ENCODE data around the gene LARP1B. TPM values are rescaled to one million over a fixed set of nuclear protein-coding genes. Genes with fewer than 3 reads are reported as not detected.
A peak's percentile ranks its signal among the peaks of the same experiment; 100 is the strongest.

LARP1B gene
- total RNA-seq, 1 donor, result 27.9 TPM

DNA sequence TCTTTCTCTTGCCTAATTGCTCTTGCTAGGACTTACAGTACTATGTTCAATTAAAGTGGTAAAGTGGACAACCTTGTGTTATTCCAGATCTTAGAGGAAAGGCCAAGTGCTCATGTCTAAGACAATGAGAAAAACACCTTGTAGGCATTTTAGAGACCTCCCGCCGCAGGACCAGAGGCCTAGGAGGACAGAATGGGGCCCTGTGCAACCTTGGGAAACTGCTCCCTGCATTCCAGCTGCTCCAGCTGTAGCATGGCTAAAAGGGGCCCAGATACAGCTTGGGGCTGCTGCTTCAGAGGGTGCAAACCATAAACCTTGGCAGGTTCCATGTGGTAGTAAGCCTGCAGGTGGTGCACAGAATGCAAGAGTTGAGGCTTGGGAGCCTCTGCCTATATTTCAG is 125.5 kb downstream of the LARP1B start:
- Histone ChIP-seq H2AFZ (ENCODE audit: low read length) (no peak overlapping the region), H3K36me3 (ENCODE audit: insufficient read depth, low read length) (no peaks in the 10 kb centered on the region), H3K27me3 (ENCODE audit: insufficient read depth, low read length) (no peaks in the 10 kb centered on the region), H3K4me2 (ENCODE audit: insufficient read depth, low read length) (no peak overlapping the region), H4K20me1 (ENCODE audit: insufficient read depth, low read length) (no peaks in the 10 kb centered on the region), H3K9me3 (ENCODE audit: low read depth, low read length) (no peaks in the 10 kb centered on the region), H3K79me2 (ENCODE audit: insufficient read depth, low read length) (no peaks in the 10 kb centered on the region), H3K4me1 (ENCODE audit: insufficient read depth, low read length) (peaks cover 3% of the 10 kb centered on the region), H3K27ac (ENCODE audit: low read depth, low read length) (no peak overlapping the region), H3K4me3 (ENCODE audit: insufficient read depth, low read length) (no peak overlapping the region)
- TF ChIP-seq, protein P1, sequence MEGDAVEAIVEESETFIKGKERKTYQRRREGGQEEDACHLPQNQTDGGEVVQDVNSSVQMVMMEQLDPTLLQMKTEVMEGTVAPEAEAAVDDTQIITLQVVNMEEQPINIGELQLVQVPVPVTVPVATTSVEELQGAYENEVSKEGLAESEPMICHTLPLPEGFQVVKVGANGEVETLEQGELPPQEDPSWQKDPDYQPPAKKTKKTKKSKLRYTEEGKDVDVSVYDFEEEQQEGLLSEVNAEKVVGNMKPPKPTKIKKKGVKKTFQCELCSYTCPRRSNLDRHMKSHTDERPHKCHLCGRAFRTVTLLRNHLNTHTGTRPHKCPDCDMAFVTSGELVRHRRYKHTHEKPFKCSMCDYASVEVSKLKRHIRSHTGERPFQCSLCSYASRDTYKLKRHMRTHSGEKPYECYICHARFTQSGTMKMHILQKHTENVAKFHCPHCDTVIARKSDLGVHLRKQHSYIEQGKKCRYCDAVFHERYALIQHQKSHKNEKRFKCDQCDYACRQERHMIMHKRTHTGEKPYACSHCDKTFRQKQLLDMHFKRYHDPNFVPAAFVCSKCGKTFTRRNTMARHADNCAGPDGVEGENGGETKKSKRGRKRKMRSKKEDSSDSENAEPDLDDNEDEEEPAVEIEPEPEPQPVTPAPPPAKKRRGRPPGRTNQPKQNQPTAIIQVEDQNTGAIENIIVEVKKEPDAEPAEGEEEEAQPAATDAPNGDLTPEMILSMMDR (IDR thresholded peaks at IDR 0.05; ENCODE audit: extremely low read depth, low read depth, low read length), result no peak
- DNase-seq (ENCODE audit: insufficient read length, low spot score, missing footprints), result no peak

DNA sequence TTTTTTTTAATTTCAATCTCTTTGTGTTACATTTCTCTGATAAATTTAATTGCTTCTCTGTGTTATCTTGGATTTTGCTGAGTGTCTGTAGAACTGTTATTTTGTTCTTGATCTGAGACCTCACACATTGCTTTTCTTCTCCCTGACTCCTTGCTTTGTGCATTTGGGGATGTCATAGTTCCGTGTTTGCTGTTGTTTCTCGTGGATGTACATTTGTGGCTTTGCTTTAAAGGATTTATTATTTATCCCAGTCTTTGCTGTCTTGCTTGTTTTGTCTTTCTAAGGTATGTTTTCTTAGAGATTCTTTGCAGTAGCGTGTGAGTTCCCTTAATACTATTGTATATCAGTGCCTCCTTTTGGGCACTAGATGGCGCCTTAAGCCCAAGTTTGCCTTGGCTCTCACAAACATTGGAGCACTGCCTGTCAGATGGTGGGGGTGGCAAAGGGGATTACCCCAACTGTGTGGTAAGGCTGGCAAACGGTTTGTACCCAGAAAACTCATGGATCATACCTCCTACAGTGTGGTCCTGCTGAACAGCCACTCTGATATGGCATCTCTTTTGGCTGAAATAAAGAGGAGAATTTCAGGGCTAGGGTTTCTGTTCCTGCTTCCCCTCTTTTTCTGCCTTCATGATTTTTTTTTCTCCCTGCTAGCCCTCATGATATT is 130.1 kb downstream of the LARP1B start:
- Histone ChIP-seq H2AFZ (ENCODE audit: low read length) (no peak overlapping the region), H3K27ac (ENCODE audit: low read depth, low read length) (peak overlapping the region; percentile 14), H3K27me3 (ENCODE audit: insufficient read depth, low read length) (no peaks in the 10 kb centered on the region), H3K36me3 (ENCODE audit: insufficient read depth, low read length) (no peaks in the 10 kb centered on the region), H3K4me3 (ENCODE audit: insufficient read depth, low read length) (no peak overlapping the region), H4K20me1 (ENCODE audit: insufficient read depth, low read length) (no peaks in the 10 kb centered on the region), H3K9me3 (ENCODE audit: low read depth, low read length) (no peaks in the 10 kb centered on the region), H3K79me2 (ENCODE audit: insufficient read depth, low read length) (no peaks in the 10 kb centered on the region), H3K4me1 (ENCODE audit: insufficient read depth, low read length) (peaks cover 3% of the 10 kb centered on the region), H3K4me2 (ENCODE audit: insufficient read depth, low read length) (peak overlapping the region; percentile 13)
- TF ChIP-seq, protein P1 (IDR thresholded peaks at IDR 0.05; ENCODE audit: extremely low read depth, low read depth, low read length), result peak; percentile 92
- DNase-seq (ENCODE audit: insufficient read length, low spot score, missing footprints), result peak; percentile 82

DNA sequence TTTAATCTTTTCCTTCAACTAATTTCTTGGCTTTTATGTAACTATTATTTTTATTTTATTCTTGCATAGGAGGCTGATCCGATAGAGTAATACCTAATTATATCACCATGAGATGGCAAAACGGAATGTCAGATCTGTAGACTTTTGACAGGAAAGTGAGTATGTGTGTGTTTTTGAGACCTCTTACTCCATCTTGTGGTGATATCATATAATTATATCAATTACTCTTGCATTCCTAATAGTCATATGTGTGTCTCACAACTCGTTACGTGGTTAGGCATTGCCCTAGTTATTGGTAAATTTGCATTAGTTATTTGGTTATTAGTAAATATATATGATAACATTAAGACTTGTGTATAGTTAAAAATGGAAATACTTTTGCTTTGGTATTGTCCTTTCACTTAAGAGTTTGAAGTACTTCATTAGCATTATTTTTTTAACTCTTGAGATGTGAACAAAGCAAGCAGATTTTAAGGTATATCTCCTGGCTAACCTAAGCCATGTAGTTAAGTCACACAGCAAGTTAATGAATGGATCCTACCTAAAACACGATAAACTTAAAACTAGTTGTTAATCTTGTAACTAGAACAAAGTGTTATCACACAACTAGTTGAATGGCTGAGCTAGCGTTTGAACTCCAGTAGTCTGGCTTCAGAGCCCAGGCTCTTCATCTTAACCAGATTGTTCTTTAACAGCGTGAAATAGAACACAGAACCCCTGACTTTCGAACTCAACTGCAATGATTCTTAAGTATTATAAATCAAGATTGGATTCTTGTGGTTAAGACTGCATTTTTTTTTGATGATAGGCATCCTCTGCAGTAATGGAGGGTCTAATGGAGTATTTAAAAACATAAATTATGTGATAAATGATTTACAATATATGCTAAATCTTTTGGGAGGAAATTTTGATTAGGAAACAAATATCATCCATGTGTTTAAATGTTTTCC is 159.4 kb downstream of the LARP1B start:
- Histone ChIP-seq H4K20me1 (ENCODE audit: insufficient read depth, low read length) (no peaks in the 10 kb centered on the region), H3K27ac (ENCODE audit: low read depth, low read length) (peak overlapping the region; percentile 62), H3K9me3 (ENCODE audit: low read depth, low read length) (no peaks in the 10 kb centered on the region), H2AFZ (ENCODE audit: low read length) (peak overlapping the region; percentile 28), H3K27me3 (ENCODE audit: insufficient read depth, low read length) (no peaks in the 10 kb centered on the region), H3K4me1 (ENCODE audit: insufficient read depth, low read length) (peaks cover 28% of the 10 kb centered on the region), H3K36me3 (ENCODE audit: insufficient read depth, low read length) (peaks cover 5% of the 10 kb centered on the region), H3K4me3 (ENCODE audit: insufficient read depth, low read length) (peak overlapping the region; percentile 6), H3K79me2 (ENCODE audit: insufficient read depth, low read length) (no peaks in the 10 kb centered on the region), H3K4me2 (ENCODE audit: insufficient read depth, low read length) (peak overlapping the region; percentile 55)
- DNase-seq (ENCODE audit: insufficient read length, low spot score, missing footprints), result peak; percentile 81
- TF ChIP-seq, protein P1 (IDR thresholded peaks at IDR 0.05; ENCODE audit: extremely low read depth, low read depth, low read length), result peak; percentile 42

DNA sequence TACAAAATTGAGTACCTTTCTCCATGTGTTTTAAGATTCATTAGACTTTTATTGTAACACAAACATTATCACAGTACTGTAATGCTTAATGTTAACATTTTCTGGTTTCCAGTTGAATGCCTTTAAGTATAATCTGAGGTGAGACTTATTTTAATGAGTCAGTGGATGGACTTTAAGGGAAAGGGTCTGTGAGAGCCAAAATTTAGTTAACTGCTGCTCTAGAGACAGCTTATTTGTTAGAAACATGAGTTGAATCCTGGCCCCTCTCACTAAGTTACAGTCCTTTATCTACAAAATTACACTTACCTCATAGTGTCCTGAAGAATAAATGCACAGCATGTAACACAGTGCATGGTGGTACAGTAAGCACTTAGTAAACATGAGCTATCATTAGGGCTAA is 160.5 kb downstream of the LARP1B start:
- no peaks in the 10 kb centered on the region for H4K20me1 ChIP-seq (ENCODE audit: insufficient read depth, low read length)
- TF ChIP-seq, protein P1 (IDR thresholded peaks at IDR 0.05; ENCODE audit: extremely low read depth, low read depth, low read length), result no peak
- no peak overlapping the region for H3K4me3 ChIP-seq (ENCODE audit: insufficient read depth, low read length)
- no peaks in the 10 kb centered on the region for H3K9me3 ChIP-seq (ENCODE audit: low read depth, low read length)
- no peak overlapping the region for H3K27ac ChIP-seq (ENCODE audit: low read depth, low read length)
- H3K36me3 ChIP-seq (ENCODE audit: insufficient read depth, low read length), result peaks cover 5% of the 10 kb centered on the region
- no peaks in the 10 kb centered on the region for H3K79me2 ChIP-seq (ENCODE audit: insufficient read depth, low read length)
- no peaks in the 10 kb centered on the region for H3K27me3 ChIP-seq (ENCODE audit: insufficient read depth, low read length)
- peaks cover 28% of the 10 kb centered on the region for H3K4me1 ChIP-seq (ENCODE audit: insufficient read depth, low read length)
- no peak overlapping the region for H2AFZ ChIP-seq (ENCODE audit: low read length)
- no peak for DNase-seq (ENCODE audit: insufficient read length, low spot score, missing footprints)
- H3K4me2 ChIP-seq (ENCODE audit: insufficient read depth, low read length), result no peak overlapping the region
